AML-193 (cell line): ENCODE measurements around the gene GSTM4.
A peak's percentile ranks its signal among the peaks of the same experiment; 100 is the strongest.

Experiments used
- DNase-seq, 2 experiments: peaks; one replicate each; lab custom pipeline; 2025; lab: John Stamatoyannopoulos, UW

Gene GSTM4

GRCh38 chr1:109655615-109656519, at the start of gene GSTM4:
TSS of gene GSTM4 (plus strand) at chr1:109656099. CDS start at chr1:109656390, 291 bp downstream.
- peak; percentile 52 to 58 for DNase-seq

- DNase-seq: no peak
Measured at GRCh38 chr1:109609881-109610280, 46.0 kb upstream of the GSTM4 start.

GRCh38 chr1:109610609-109611307, 45.1 kb upstream of the GSTM4 start:
- no peak for DNase-seq

GRCh38 chr1:109611308-109611990, 44.5 kb upstream of the GSTM4 start:
- no peak for DNase-seq

- no peak for DNase-seq
Measured at GRCh38 chr1:109613361-109614147, 42.3 kb upstream of the GSTM4 start.

GRCh38 chr1:109615879-109616278, 40.0 kb upstream of the GSTM4 start:
- DNase-seq: peak; percentile 96 to 97

- DNase-seq: no peak
Measured at GRCh38 chr1:109616391-109616790, 39.5 kb upstream of the GSTM4 start.

- DNase-seq: peak; percentile 32 to 54
Measured at GRCh38 chr1:109617291-109617801, 38.6 kb upstream of the GSTM4 start.

- no peak for DNase-seq
Measured at GRCh38 chr1:109618661-109619575, 37.0 kb upstream of the GSTM4 start.

- peak; percentile 83 for DNase-seq
Measured at GRCh38 chr1:109619576-109620400, 36.1 kb upstream of the GSTM4 start, which contains the start of the genes AMPD2 and GNAT2. TSS of gene AMPD2 (plus strand) at chr1:109619837. CDS start at chr1:109621176, 1,339 bp downstream. TSS of gene GNAT2 (minus strand) at chr1:109619616. CDS start at chr1:109612870, 6,746 bp downstream.

- no peak for DNase-seq
Measured at GRCh38 chr1:109620401-109620791, 35.5 kb upstream of the GSTM4 start.

GRCh38 chr1:109620841-109621286, 35.0 kb upstream of the GSTM4 start:
- DNase-seq: peak; percentile 81 to 86

- DNase-seq: no peak
Measured at GRCh38 chr1:109621379-109622136, 34.3 kb upstream of the GSTM4 start.

GRCh38 chr1:109622137-109622892, 33.6 kb upstream of the GSTM4 start:
- DNase-seq: no peak

GRCh38 chr1:109622895-109623294, 33.0 kb upstream of the GSTM4 start:
- DNase-seq: no peak

- no peak for DNase-seq
Measured at GRCh38 chr1:109623601-109624161, 32.2 kb upstream of the GSTM4 start.
